Activated CD4-positive, alpha-beta T cell treated with anti-CD3 and anti-CD28 coated beads for 24 hours (primary cell): ENCODE results near the gene CA7.
"Not testable (repeated sequence)": the region's sequence is repeated elsewhere in the genome, so short reads cannot be mapped to it uniquely, and the experiment has no call there.

ENCODE experiments used
- DNase-seq, 2 donors: peaks; one replicate each; pipeline ENCODE4 v3.0.0-alpha.2; 2020; ENCODE audit warnings: low read depth in 2 of 2

Gene CA7

GRCh38 chr16:66873685-66874055 lies 29.5 kb downstream of the CA7 start:
- no peak for DNase-seq

- DNase-seq = no peak
Observed at GRCh38 chr16:66874079-66874775, 30.0 kb downstream of the CA7 start.

GRCh38 chr16:66878067-66878466 lies 33.9 kb downstream of the CA7 start:
- peak; percentile 54 to 62 for DNase-seq

GRCh38 chr16:66880288-66881013 lies 36.2 kb downstream of the CA7 start, which contains the start of gene PDP2:
Gene PDP2 (plus strand): TSS chr16:66880515. CDS start chr16:66884285, 3,770 bp downstream.
- DNase-seq = peak; percentile 85 to 90

GRCh38 chr16:66881014-66881417 lies 36.8 kb downstream of the CA7 start:
- DNase-seq = no peak

GRCh38 chr16:66881560-66881959 lies 37.3 kb downstream of the CA7 start:
- DNase-seq = no peak

GRCh38 chr16:66881964-66882508 lies 37.8 kb downstream of the CA7 start:
- no peak for DNase-seq

- no peak for DNase-seq
Observed at GRCh38 chr16:66882702-66883101, 38.5 kb downstream of the CA7 start.

GRCh38 chr16:66885491-66885890 lies 41.3 kb downstream of the CA7 start:
- DNase-seq = no peak

GRCh38 chr16:66886321-66886720 lies 42.1 kb downstream of the CA7 start:
- no peak for DNase-seq

GRCh38 chr16:66886914-66887313 lies 42.7 kb downstream of the CA7 start:
- no peak for DNase-seq

GRCh38 chr16:66888647-66889615 lies 44.7 kb downstream of the CA7 start:
- DNase-seq = no peak

GRCh38 chr16:66889622-66890021 lies 45.4 kb downstream of the CA7 start:
- no peak for DNase-seq

GRCh38 chr16:66890799-66891198 lies 46.6 kb downstream of the CA7 start:
- DNase-seq = no peak

GRCh38 chr16:66891360-66891759 lies 47.1 kb downstream of the CA7 start:
- DNase-seq = no peak

- DNase-seq = no peak
Observed at GRCh38 chr16:66891797-66892196, 47.6 kb downstream of the CA7 start.

- DNase-seq = no peak
Observed at GRCh38 chr16:66894055-66894454, 49.8 kb downstream of the CA7 start.

- peak in 1 of 2 donors; percentile 30 for DNase-seq
Observed at GRCh38 chr16:66894948-66895688, 50.9 kb downstream of the CA7 start.

GRCh38 chr16:66895689-66895979 lies 51.4 kb downstream of the CA7 start:
- no peak for DNase-seq

- no peak for DNase-seq
Observed at GRCh38 chr16:66895999-66896398, 51.8 kb downstream of the CA7 start.

- not testable (repeated sequence) for DNase-seq
Observed at GRCh38 chr16:66896682-66897081, 52.5 kb downstream of the CA7 start.
